HT-29 (cell line): ENCODE results near the gene RAPSN. TPM values are rescaled to one million over a fixed set of nuclear protein-coding genes. Genes with fewer than 3 reads are reported as not detected.

Source experiments
- DNase-seq: peaks from one replicate; pipeline ENCODE4 v3.0.0-alpha.2; 2015; ENCODE audit warnings: low spot score
- total RNA-seq: library from RNA; depleted of rRNA; stranded (reverse); fragments of >200 nt; shearing (Covaris generic); gene quantifications from 2 replicates; pipeline ENCODE4 v1.2.3, GENCODE V29; 2014

RAPSN gene
- total RNA-seq, 1 experiment from 2014 or later: not detected

- DNase-seq: peak; percentile 50
These were observed 40.1 kb downstream of the RAPSN start for GRCh38 chr11:47408598-47409439.

- peak; percentile 94 for DNase-seq
These were observed 41.0 kb downstream of the RAPSN start, which contains the start of gene SLC39A13 for GRCh38 chr11:47407746-47408590. SLC39A13 (plus strand) TSS chr11:47408590; CDS start chr11:47410095, 1,505 bp downstream.

- no peak for DNase-seq
These were observed 41.8 kb downstream of the RAPSN start for GRCh38 chr11:47406896-47407745.

GRCh38 chr11:47403571-47403970 is 45.4 kb downstream of the RAPSN start:
- no peak for DNase-seq

- no peak for DNase-seq
These were observed 45.8 kb downstream of the RAPSN start for GRCh38 chr11:47403135-47403534.

GRCh38 chr11:47400768-47401279 is 48.1 kb downstream of the RAPSN start:
- no peak for DNase-seq

- DNase-seq: no peak
These were observed 48.8 kb downstream of the RAPSN start for GRCh38 chr11:47399860-47400767.

GRCh38 chr11:47398551-47398950 is 50.4 kb downstream of the RAPSN start:
- DNase-seq: no peak

GRCh38 chr11:47398011-47398410 is 50.9 kb downstream of the RAPSN start:
- no peak for DNase-seq

- no peak for DNase-seq
These were observed 53.0 kb downstream of the RAPSN start for GRCh38 chr11:47396049-47396320.

- DNase-seq: no peak
These were observed 53.5 kb downstream of the RAPSN start for GRCh38 chr11:47395223-47396048.

GRCh38 chr11:47394322-47395222 is 54.4 kb downstream of the RAPSN start:
- DNase-seq: no peak

- no peak for DNase-seq
These were observed 55.0 kb downstream of the RAPSN start for GRCh38 chr11:47394050-47394321.

- no peak for DNase-seq
These were observed 55.5 kb downstream of the RAPSN start for GRCh38 chr11:47393163-47394049.

GRCh38 chr11:47392546-47393162 is 56.3 kb downstream of the RAPSN start:
- DNase-seq: no peak

GRCh38 chr11:47391711-47392432 is 57.1 kb downstream of the RAPSN start:
- DNase-seq: no peak
